OCI-LY7 (cell line): ENCODE data around the gene UVRAG. TPM values are rescaled to one million over a fixed set of nuclear protein-coding genes. Genes with fewer than 3 reads are reported as not detected.

Source experiments
- BruUV-seq: library from RNA; stranded (reverse); fragments of 400-500 nt; replicated peaks from 2 replicates; lab custom pipeline; 2021; lab: Mats Ljungman, UMichigan
- CTCF ChIA-PET: fragments of 300-600 bp; sonication (Branson Sonifier 250); formaldehyde crosslinking; loops from one replicate; lab custom pipeline; 2022; ENCODE audit warnings: antibody characterized with exemption; ENCODE audit not compliant: unreplicated experiment; lab: Charles Lee
- POLR2A ChIA-PET: fragments of 300-600 bp; sonication (Branson Sonifier 250); formaldehyde crosslinking; loops from one replicate; lab custom pipeline; 2022; ENCODE audit warnings: antibody characterized with exemption; lab: Charles Lee
- DNase-seq: peaks from one replicate; pipeline ENCODE4 v3.0.0-alpha.2; 2015; ENCODE audit warnings: low spot score
- H2AFZ ChIP-seq: fragments of 200-600 bp; sonication (generic), shearing (Covaris generic); 2 replicates; pipeline ENCODE4 v1.6.1; 2014; ENCODE audit warnings: mild to moderate bottlenecking, antibody characterized with exemption, low read length, moderate library complexity
- H3K27ac ChIP-seq: fragments of 200-600 bp; sonication (generic); 2 replicates; pipeline ENCODE4 v1.5.1; 2014; ENCODE audit warnings: mixed run types, low read depth, mild to moderate bottlenecking, moderate library complexity, low read length, inconsistent platforms; ENCODE audit not compliant: poor library complexity, severe bottlenecking
- H3K36me3 ChIP-seq: fragments of 200-600 bp; sonication (generic); 2 replicates; pipeline ENCODE4 v1.6.1; 2014; ENCODE audit warnings: mild to moderate bottlenecking, antibody characterized with exemption, low read length, moderate library complexity, mixed read lengths; ENCODE audit not compliant: insufficient read depth
- H3K4me1 ChIP-seq: fragments of 200-600 bp; sonication (generic); 2 replicates; pipeline ENCODE4 v1.5.1; 2014; ENCODE audit warnings: mild to moderate bottlenecking, low read length; ENCODE audit not compliant: insufficient read depth, poor library complexity, severe bottlenecking
- H3K4me2 ChIP-seq: fragments of 200-600 bp; sonication (generic); 2 replicates; pipeline ENCODE4 v1.6.1; 2014; ENCODE audit warnings: mild to moderate bottlenecking, low read length
- H3K4me3 ChIP-seq: fragments of 200-600 bp; sonication (generic); 2 replicates; pipeline ENCODE4 v1.5.1; 2014; ENCODE audit warnings: mild to moderate bottlenecking, low read depth, low read length; ENCODE audit not compliant: poor library complexity, severe bottlenecking
- H3K79me2 ChIP-seq: fragments of 200-600 bp; sonication (generic); 2 replicates; pipeline ENCODE4 v1.6.1; 2016; ENCODE audit warnings: low read depth, mild to moderate bottlenecking, low read length, moderate library complexity, mixed read lengths; ENCODE audit not compliant: insufficient read depth
- H3K9me2 ChIP-seq: fragments of 200-600 bp; sonication (generic); 2 replicates; pipeline ENCODE4 v1.6.1; 2016; ENCODE audit warnings: mild to moderate bottlenecking, low read length, mixed read lengths; ENCODE audit not compliant: insufficient read depth
- H3K9me3 ChIP-seq: fragments of 200-600 bp; sonication (generic); 2 replicates; pipeline ENCODE4 v1.6.1; 2014; ENCODE audit warnings: mild to moderate bottlenecking, mixed run types, low read length, mixed read lengths
- H4K20me1 ChIP-seq: fragments of 200-600 bp; sonication (generic); 2 replicates; pipeline ENCODE4 v1.6.1; 2014; ENCODE audit warnings: mild to moderate bottlenecking, antibody characterized with exemption, low read length, moderate library complexity, mixed read lengths; ENCODE audit not compliant: insufficient read depth
- CTCF ChIP-seq: fragments of 200-600 bp; sonication (generic); conservative IDR thresholded peaks from 2 replicates; pipeline ENCODE4 v1.5.1; 2014; ENCODE audit warnings: mild to moderate bottlenecking, antibody characterized with exemption, low read length, moderate library complexity, mixed read lengths
- EZH2phosphoT487 ChIP-seq: fragments of 200-600 bp; sonication (generic); IDR thresholded peaks from 2 replicates; pipeline ENCODE4 v1.6.1; 2018; ENCODE audit warnings: low read depth, borderline replicate concordance, mild to moderate bottlenecking, mixed run types, antibody characterized with exemption, low read length, moderate library complexity, mixed read lengths
- intact Hi-C: fragments of 100-400 bp; cut with micrococcal nuclease; formaldehyde crosslinking; loops from one replicate; pipeline ENCODE4 v1.10.0; 2022; ENCODE audit not compliant: unreplicated experiment
- total RNA-seq, 2 experiments: library from RNA; depleted of rRNA in 1 of 2; stranded (reverse); fragments of >200 nt in 1 of 2; shearing (Covaris generic) in 1 of 2; gene quantifications; 2 replicates each; pipeline ENCODE4 v1.2.3, GENCODE V29; 2014 to 2022

The UVRAG gene
- total RNA-seq, 2 experiments from 2014 or later: 43.7 to 73.3 TPM

GRCh38 chr11:75893251-75893650, 78.2 kb downstream of the UVRAG start:
- Histone ChIP-seq H3K79me2 (peaks cover 22% of the 10 kb centered on the region; the same call in 1 of the 2 replicates), H4K20me1 (no peaks in the 10 kb centered on the region), H3K4me3 (no peak overlapping the region), H3K4me1 (peaks cover 26% of the 10 kb centered on the region), H3K9me3 (no peaks in the 10 kb centered on the region), H3K27ac (no peak overlapping the region), H2AFZ (no peak overlapping the region), H3K4me2 (no peak overlapping the region), H3K36me3 (peaks cover 70% of the 10 kb centered on the region), H3K9me2 (no peaks in the 10 kb centered on the region)
- TF ChIP-seq EZH2phosphoT487 (no peak), CTCF (no peak)
- CTCF ChIA-PET: no interaction called here
- DNase-seq: no peak
- no TSS peak for BruUV-seq
- POLR2A ChIA-PET: interaction anchor here (0.6 to 1.1 kb wide), 3 partner anchors 12 to 337 kb away, joined by 3 to 4 read pairs (median 3); no protein-coding TSS in a partner anchor
- intact Hi-C loops: no loop called here

GRCh38 chr11:75894036-75894585, 79.1 kb downstream of the UVRAG start:
- no TSS peak for BruUV-seq
- no peak overlapping the region for H3K4me3 ChIP-seq
- DNase-seq: no peak
- H2AFZ ChIP-seq: no peak overlapping the region
- H3K9me3 ChIP-seq: no peaks in the 10 kb centered on the region
- H3K79me2 ChIP-seq: peaks cover 26% of the 10 kb centered on the region; the same call in 1 of the 2 replicates
- no peaks in the 10 kb centered on the region for H3K9me2 ChIP-seq
- H3K4me1 ChIP-seq: peaks cover 26% of the 10 kb centered on the region
- H4K20me1 ChIP-seq: no peaks in the 10 kb centered on the region
- no peak overlapping the region for H3K27ac ChIP-seq
- H3K4me2 ChIP-seq: no peak overlapping the region
- peaks cover 68% of the 10 kb centered on the region for H3K36me3 ChIP-seq
- intact Hi-C loops: no loop called here
- CTCF ChIA-PET: no interaction called here
- POLR2A ChIA-PET: interaction anchor here (0.5 to 1.1 kb wide), 4 partner anchors 20 to 338 kb away, joined by 3 to 4 read pairs (median 3); no protein-coding TSS in a partner anchor
- TF ChIP-seq CTCF: no peak
- no peak for TF ChIP-seq EZH2phosphoT487
